ENCODE results near the gene MTMR10.

MTMR10 gene

GRCh38 chr15:30896211-30896606 is 95.2 kb downstream of the MTMR10 start:
- Histone ChIP-seq H3K36me3 (ENCODE audit: insufficient read depth, low read length) (peaks cover 11% of the 10 kb centered on the region; the same call in 1 of the 2 replicates), H3K4me2 (ENCODE audit: insufficient read depth, low read length) (no peak overlapping the region), H3K9me3 (ENCODE audit: insufficient read depth, low read length, severe bottlenecking) (no peaks in the 10 kb centered on the region), H3K4me1 (ENCODE audit: insufficient read depth, low read length) (no peaks in the 10 kb centered on the region), H3K27me3 (ENCODE audit: insufficient read depth, low read length, poor library complexity) (no peaks in the 10 kb centered on the region), H3K27ac (ENCODE audit: low read length) (no peak overlapping the region), H4K20me1 (ENCODE audit: insufficient read depth, low read length) (no peaks in the 10 kb centered on the region), H3K9ac (ENCODE audit: low read depth, low read length) (no peak overlapping the region), H2AFZ (ENCODE audit: low read depth, low read length) (no peak overlapping the region), H3K79me2 (ENCODE audit: insufficient read depth, low read length) (no peaks in the 10 kb centered on the region), H3K4me3 (ENCODE audit: low read depth in 1 of 2, low read length in 2 of 2) (no peak overlapping the region)
- no peak for DNase-seq
- ATAC-seq (ENCODE audit: insufficient read depth, low read depth), result no peak
- no peak for TF ChIP-seq EZH2 (IDR thresholded peaks at IDR 0.05; ENCODE audit: borderline replicate concordance, low read depth, low read length, severe bottlenecking)
- TF ChIP-seq, protein P1, sequence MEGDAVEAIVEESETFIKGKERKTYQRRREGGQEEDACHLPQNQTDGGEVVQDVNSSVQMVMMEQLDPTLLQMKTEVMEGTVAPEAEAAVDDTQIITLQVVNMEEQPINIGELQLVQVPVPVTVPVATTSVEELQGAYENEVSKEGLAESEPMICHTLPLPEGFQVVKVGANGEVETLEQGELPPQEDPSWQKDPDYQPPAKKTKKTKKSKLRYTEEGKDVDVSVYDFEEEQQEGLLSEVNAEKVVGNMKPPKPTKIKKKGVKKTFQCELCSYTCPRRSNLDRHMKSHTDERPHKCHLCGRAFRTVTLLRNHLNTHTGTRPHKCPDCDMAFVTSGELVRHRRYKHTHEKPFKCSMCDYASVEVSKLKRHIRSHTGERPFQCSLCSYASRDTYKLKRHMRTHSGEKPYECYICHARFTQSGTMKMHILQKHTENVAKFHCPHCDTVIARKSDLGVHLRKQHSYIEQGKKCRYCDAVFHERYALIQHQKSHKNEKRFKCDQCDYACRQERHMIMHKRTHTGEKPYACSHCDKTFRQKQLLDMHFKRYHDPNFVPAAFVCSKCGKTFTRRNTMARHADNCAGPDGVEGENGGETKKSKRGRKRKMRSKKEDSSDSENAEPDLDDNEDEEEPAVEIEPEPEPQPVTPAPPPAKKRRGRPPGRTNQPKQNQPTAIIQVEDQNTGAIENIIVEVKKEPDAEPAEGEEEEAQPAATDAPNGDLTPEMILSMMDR (IDR thresholded peaks at IDR 0.05; ENCODE audit: borderline replicate concordance, extremely low read depth, low read length, poor library complexity, severe bottlenecking), result no peak

DNA sequence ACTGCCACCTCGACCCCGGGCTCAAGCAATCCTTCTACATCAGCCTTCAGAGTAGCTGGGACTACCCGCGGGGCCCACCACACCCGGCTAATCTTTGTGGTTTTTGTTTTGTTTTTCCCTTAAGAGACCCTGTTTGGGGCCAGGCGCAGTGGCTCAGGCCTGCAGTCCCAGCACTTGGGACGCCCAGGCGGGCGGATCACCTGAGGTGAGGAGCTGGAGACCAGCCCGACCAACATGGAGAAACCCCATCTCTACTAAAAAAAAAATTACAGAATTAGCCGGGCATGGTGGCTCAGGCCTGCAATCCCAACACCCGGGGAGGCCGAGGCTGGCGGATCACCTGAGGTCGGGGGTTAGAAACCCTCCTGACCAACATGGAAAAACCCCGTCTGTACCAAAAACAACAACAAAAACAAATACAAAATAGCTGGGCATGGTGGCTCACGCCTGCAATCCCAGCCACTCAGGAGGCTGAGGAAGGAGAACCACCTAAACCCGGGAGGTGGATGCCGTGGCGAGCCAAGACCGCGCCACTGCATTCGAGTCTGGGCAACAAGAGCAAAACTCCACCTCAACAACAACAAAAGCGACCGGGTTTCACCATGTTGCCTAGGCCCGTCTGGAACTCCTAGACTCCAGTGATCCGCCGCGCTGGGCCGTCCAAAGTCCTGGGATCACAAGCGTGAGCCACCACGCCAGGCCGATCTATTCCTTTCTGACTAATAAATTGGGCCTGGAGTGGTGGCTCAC is 95.8 kb downstream of the MTMR10 start:
- no peak for DNase-seq
- H3K9ac ChIP-seq (ENCODE audit: low read depth, low read length), result no peak overlapping the region
- H3K27me3 ChIP-seq (ENCODE audit: insufficient read depth, low read length, poor library complexity), result no peaks in the 10 kb centered on the region
- TF ChIP-seq EZH2 (IDR thresholded peaks at IDR 0.05; ENCODE audit: borderline replicate concordance, low read depth, low read length, severe bottlenecking), result no peak
- TF ChIP-seq, protein P1 (IDR thresholded peaks at IDR 0.05; ENCODE audit: borderline replicate concordance, extremely low read depth, low read length, poor library complexity, severe bottlenecking), result no peak
- H2AFZ ChIP-seq (ENCODE audit: low read depth, low read length), result no peak overlapping the region
- H3K4me3 ChIP-seq (ENCODE audit: low read depth in 1 of 2, low read length in 2 of 2), result no peak overlapping the region
- H4K20me1 ChIP-seq (ENCODE audit: insufficient read depth, low read length), result no peaks in the 10 kb centered on the region
- no peak for ATAC-seq (ENCODE audit: insufficient read depth, low read depth)
- no peak overlapping the region for H3K27ac ChIP-seq (ENCODE audit: low read length)
- H3K4me2 ChIP-seq (ENCODE audit: insufficient read depth, low read length), result no peak overlapping the region
- no peaks in the 10 kb centered on the region for H3K4me1 ChIP-seq (ENCODE audit: insufficient read depth, low read length)
- H3K9me3 ChIP-seq (ENCODE audit: insufficient read depth, low read length, severe bottlenecking), result no peaks in the 10 kb centered on the region
- no peaks in the 10 kb centered on the region for H3K79me2 ChIP-seq (ENCODE audit: insufficient read depth, low read length)
- H3K36me3 ChIP-seq (ENCODE audit: insufficient read depth, low read length), result peaks cover 6% of the 10 kb centered on the region; the same call in 1 of the 2 replicates

- no peaks in the 10 kb centered on the region for H3K9me3 ChIP-seq (ENCODE audit: insufficient read depth, low read length, severe bottlenecking)
- TF ChIP-seq, protein P1 (IDR thresholded peaks at IDR 0.05; ENCODE audit: borderline replicate concordance, extremely low read depth, low read length, poor library complexity, severe bottlenecking), result no peak
- no peak for TF ChIP-seq EZH2 (IDR thresholded peaks at IDR 0.05; ENCODE audit: borderline replicate concordance, low read depth, low read length, severe bottlenecking)
Measured at GRCh38 chr15:30889196-30889595, 102.2 kb downstream of the MTMR10 start.

More at GRCh38 chr15:30889196-30889595, 102.2 kb downstream of the MTMR10 start:
- Histone ChIP-seq H3K4me1 (ENCODE audit: insufficient read depth, low read length) (no peaks in the 10 kb centered on the region), H3K4me2 (ENCODE audit: insufficient read depth, low read length) (no peak overlapping the region), H3K36me3 (ENCODE audit: insufficient read depth, low read length) (peaks cover 10% of the 10 kb centered on the region; the same call in 1 of the 2 replicates), H3K27ac (ENCODE audit: low read length) (no peak overlapping the region), H4K20me1 (ENCODE audit: insufficient read depth, low read length) (peaks cover 5% of the 10 kb centered on the region; the same call in 1 of the 2 replicates), H2AFZ (ENCODE audit: low read depth, low read length) (no peak overlapping the region), H3K4me3 (ENCODE audit: low read depth in 1 of 2, low read length in 2 of 2) (no peak overlapping the region), H3K27me3 (ENCODE audit: insufficient read depth, low read length, poor library complexity) (no peaks in the 10 kb centered on the region), H3K79me2 (ENCODE audit: insufficient read depth, low read length) (peaks cover 7% of the 10 kb centered on the region; the same call in 1 of the 2 replicates), H3K9ac (ENCODE audit: low read depth, low read length) (no peak overlapping the region)
- DNase-seq, result no peak
- no peak for ATAC-seq (ENCODE audit: insufficient read depth, low read depth)

Measured in DND-41 (cell line).